NB4 (cell line): ENCODE results near the gene PDGFD.
A peak's percentile ranks its signal among the peaks of the same experiment; 100 is the strongest.

Experiments used
- DNase-seq: peaks from one replicate; pipeline ENCODE4 v3.0.0; 2010; ENCODE audit warnings: low read depth
- H3K4me3 ChIP-seq: one replicate; pipeline ENCODE4 v1.5.1; 2011; ENCODE audit warnings: mild to moderate bottlenecking, low read depth, low read length, moderate library complexity
- MYC ChIP-seq: IDR thresholded peaks from 2 replicates; pipeline ENCODE4 v1.6.1; 2011; ENCODE audit warnings: low read depth, low read length
- POLR2A ChIP-seq: IDR thresholded peaks from 2 replicates; pipeline ENCODE4 v1.6.1; 2011; ENCODE audit warnings: mild to moderate bottlenecking; ENCODE audit not compliant: insufficient read length; ENCODE audit errors: extremely low read depth
- TF ChIP-seq, protein P1 (sequence below): IDR thresholded peaks from one replicate; pipeline ENCODE4 v1.5.1; 2012; ENCODE audit warnings: low read depth, low read length
- TF ChIP-seq, protein P2 (sequence below): IDR thresholded peaks from 2 replicates; pipeline ENCODE4 v1.6.1; 2011; ENCODE audit warnings: low read depth, low read length

PDGFD gene

GRCh38 chr11:104078995-104079394 lies 85.0 kb downstream of the PDGFD start:
- no peak for DNase-seq
- no peak overlapping the region for H3K4me3 ChIP-seq
- TF ChIP-seq, protein P1, sequence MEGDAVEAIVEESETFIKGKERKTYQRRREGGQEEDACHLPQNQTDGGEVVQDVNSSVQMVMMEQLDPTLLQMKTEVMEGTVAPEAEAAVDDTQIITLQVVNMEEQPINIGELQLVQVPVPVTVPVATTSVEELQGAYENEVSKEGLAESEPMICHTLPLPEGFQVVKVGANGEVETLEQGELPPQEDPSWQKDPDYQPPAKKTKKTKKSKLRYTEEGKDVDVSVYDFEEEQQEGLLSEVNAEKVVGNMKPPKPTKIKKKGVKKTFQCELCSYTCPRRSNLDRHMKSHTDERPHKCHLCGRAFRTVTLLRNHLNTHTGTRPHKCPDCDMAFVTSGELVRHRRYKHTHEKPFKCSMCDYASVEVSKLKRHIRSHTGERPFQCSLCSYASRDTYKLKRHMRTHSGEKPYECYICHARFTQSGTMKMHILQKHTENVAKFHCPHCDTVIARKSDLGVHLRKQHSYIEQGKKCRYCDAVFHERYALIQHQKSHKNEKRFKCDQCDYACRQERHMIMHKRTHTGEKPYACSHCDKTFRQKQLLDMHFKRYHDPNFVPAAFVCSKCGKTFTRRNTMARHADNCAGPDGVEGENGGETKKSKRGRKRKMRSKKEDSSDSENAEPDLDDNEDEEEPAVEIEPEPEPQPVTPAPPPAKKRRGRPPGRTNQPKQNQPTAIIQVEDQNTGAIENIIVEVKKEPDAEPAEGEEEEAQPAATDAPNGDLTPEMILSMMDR, result no peak
- TF ChIP-seq MYC, result no peak
- no peak for TF ChIP-seq POLR2A
- TF ChIP-seq, protein P2, sequence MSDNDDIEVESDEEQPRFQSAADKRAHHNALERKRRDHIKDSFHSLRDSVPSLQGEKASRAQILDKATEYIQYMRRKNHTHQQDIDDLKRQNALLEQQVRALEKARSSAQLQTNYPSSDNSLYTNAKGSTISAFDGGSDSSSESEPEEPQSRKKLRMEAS, result no peak

- TF ChIP-seq, protein P1, result no peak
- TF ChIP-seq POLR2A (no peak), MYC (no peak)
- TF ChIP-seq, protein P2, result no peak
- H3K4me3 ChIP-seq, result no peak overlapping the region
- DNase-seq, result peak; percentile 6
These were observed 85.7 kb downstream of the PDGFD start for GRCh38 chr11:104078245-104078644.

DNA sequence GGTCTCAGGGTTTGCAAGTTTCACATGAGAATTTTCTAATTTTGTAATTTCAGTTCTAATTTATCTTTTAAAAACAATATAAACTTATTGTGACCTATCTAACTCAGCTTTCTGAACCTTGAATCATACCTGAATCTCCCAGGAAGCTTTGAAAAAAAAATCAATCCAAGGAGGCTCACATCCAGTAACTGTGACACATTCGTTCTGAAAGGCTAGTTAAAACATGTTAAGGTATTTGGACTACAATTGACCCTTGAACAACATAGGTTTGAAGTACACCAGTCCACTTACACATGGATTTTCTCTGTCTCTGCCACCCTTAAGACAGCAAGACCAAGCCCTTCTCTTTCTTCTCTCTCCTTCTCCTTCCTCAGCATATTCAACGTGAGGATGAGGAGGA lies 87.5 kb downstream of the PDGFD start:
- TF ChIP-seq, protein P2, result no peak
- TF ChIP-seq, protein P1, result no peak
- no peak for TF ChIP-seq MYC
- TF ChIP-seq POLR2A, result no peak
- DNase-seq, result no peak
- no peak overlapping the region for H3K4me3 ChIP-seq

- no peak overlapping the region for H3K4me3 ChIP-seq
- DNase-seq, result no peak
- no peak for TF ChIP-seq POLR2A
- TF ChIP-seq, protein P2, result no peak
- TF ChIP-seq, protein P1, result no peak
- no peak for TF ChIP-seq MYC
These were observed 88.2 kb downstream of the PDGFD start for GRCh38 chr11:104075706-104076105.

DNA sequence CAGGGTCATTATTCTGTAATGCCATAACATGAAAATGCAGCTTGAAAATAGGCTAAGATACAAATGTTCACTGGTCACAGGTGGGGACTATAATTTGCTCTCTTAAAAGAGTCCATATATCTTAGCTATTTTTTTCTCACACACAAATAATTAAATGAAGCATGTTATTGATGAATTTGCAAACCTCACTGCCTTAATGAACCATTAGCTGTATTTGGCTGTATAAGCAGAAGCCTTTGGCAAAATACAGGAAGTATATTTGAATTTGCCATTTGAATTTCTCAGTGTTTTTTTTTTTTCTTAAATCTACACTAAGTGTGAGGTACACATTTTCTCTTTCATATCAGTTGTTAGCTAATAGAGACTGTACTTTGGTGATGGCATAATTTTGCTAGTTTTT lies 88.9 kb downstream of the PDGFD start:
- TF ChIP-seq, protein P2, result no peak
- no peak for TF ChIP-seq MYC
- TF ChIP-seq, protein P1, result no peak
- no peak for TF ChIP-seq POLR2A
- no peak overlapping the region for H3K4me3 ChIP-seq
- no peak for DNase-seq
